Liver (tissue), 9 donors: ENCODE data around the gene HID1. TPM values are rescaled to one million over a fixed set of nuclear protein-coding genes. Genes with fewer than 3 reads are reported as not detected.

Experiments used
- DNase-seq: peaks from one replicate; pipeline ENCODE4 v3.0.0-alpha.2; 2017; ENCODE audit warnings: low spot score
- H3K27ac ChIP-seq, 2 donors: one replicate each; pipeline ENCODE4 v1.7.0; 2013; ENCODE audit warnings: inconsistent platforms in 2 of 2, low read length in 2 of 2, control low read depth in 1 of 2, low read depth in 1 of 2, mild to moderate bottlenecking in 1 of 2
- H3K27me3 ChIP-seq, 4 donors: one replicate each; pipeline versions ENCODE4 v1.6.1 to v1.7.0; 2013; ENCODE audit warnings: low read length in 3 of 4, inconsistent platforms in 1 of 4, mild to moderate bottlenecking in 1 of 4, moderate library complexity in 1 of 4; ENCODE audit not compliant: control insufficient read depth in 4 of 4, insufficient read depth in 4 of 4
- H3K36me3 ChIP-seq, 4 donors: one replicate each; pipeline versions ENCODE4 v1.6.1 to v1.7.0; 2013; ENCODE audit warnings: low read length in 3 of 4, mild to moderate bottlenecking in 3 of 4, low read depth in 1 of 4, moderate library complexity in 1 of 4; ENCODE audit not compliant: control insufficient read depth in 4 of 4, insufficient read depth in 3 of 4
- H3K4me1 ChIP-seq, 4 donors: one replicate each; pipeline versions ENCODE4 v1.6.1 to v1.7.0; 2013; ENCODE audit warnings: low read length in 3 of 4, mild to moderate bottlenecking in 3 of 4, moderate library complexity in 1 of 4; ENCODE audit not compliant: control insufficient read depth in 4 of 4, insufficient read depth in 4 of 4
- H3K4me3 ChIP-seq, 3 donors: one replicate each; pipeline versions ENCODE4 v1.6.1 to v1.7.0; 2013; ENCODE audit warnings: low read length in 3 of 3, control low read depth in 1 of 3, low read depth in 1 of 3, mild to moderate bottlenecking in 1 of 3
- H3K9ac ChIP-seq, 2 donors: one replicate each; pipeline ENCODE4 v1.7.0; 2013; ENCODE audit warnings: low read length in 2 of 2, mild to moderate bottlenecking in 2 of 2, moderate library complexity in 2 of 2, control low read depth in 1 of 2, low read depth in 1 of 2
- H3K9me3 ChIP-seq, 4 donors: one replicate each; pipeline versions ENCODE4 v1.6.1 to v1.7.0; 2013; ENCODE audit warnings: low read length in 3 of 4; ENCODE audit not compliant: control insufficient read depth in 4 of 4
- CTCF ChIP-seq: fragments of 150-350 bp; IDR thresholded peaks from 2 replicates; pipeline ENCODE4 v1.5.1; 2017; ENCODE audit warnings: improper control_type of control experiment, low read depth, low read length; ENCODE audit not compliant: missing input control
- EGR1 ChIP-seq, 2 donors: IDR thresholded peaks; 2 replicates each; pipeline ENCODE4 v1.6.1; 2016 to 2018; ENCODE audit warnings: antibody characterized with exemption in 2 of 2, low read depth in 2 of 2
- FOXA1 ChIP-seq: IDR thresholded peaks from 2 replicates; pipeline ENCODE4 v1.6.1; 2016; ENCODE audit warnings: antibody characterized with exemption
- FOXA2 ChIP-seq: IDR thresholded peaks from 2 replicates; pipeline ENCODE4 v1.6.1; 2016; ENCODE audit warnings: antibody characterized with exemption
- GABPA ChIP-seq, 2 donors: IDR thresholded peaks in 1 of 2; conservative IDR thresholded peaks in 1 of 2; 2 replicates each; pipeline ENCODE4 v1.6.1; 2016; ENCODE audit warnings: antibody characterized with exemption in 2 of 2, mild to moderate bottlenecking in 1 of 2, moderate library complexity in 1 of 2
- HNF4A ChIP-seq, 2 donors: conservative IDR thresholded peaks; 2 replicates each; pipeline ENCODE4 v1.6.1; 2016; ENCODE audit warnings: antibody characterized with exemption in 2 of 2, mild to moderate bottlenecking in 2 of 2
- HNF4G ChIP-seq: IDR thresholded peaks from 2 replicates; pipeline ENCODE4 v1.6.1; 2016; ENCODE audit warnings: antibody characterized with exemption
- JUND ChIP-seq, 2 donors: IDR thresholded peaks; 2 replicates each; pipeline ENCODE4 v1.6.1; 2016; ENCODE audit warnings: antibody characterized with exemption in 2 of 2
- MAX ChIP-seq: IDR thresholded peaks from 2 replicates; pipeline ENCODE4 v1.6.1; 2016; ENCODE audit warnings: antibody characterized with exemption
- NR2F2 ChIP-seq: IDR thresholded peaks from 2 replicates; pipeline ENCODE4 v1.6.1; 2016; ENCODE audit warnings: antibody characterized with exemption
- RAD21 ChIP-seq, 2 donors: IDR thresholded peaks; 2 replicates each; pipeline ENCODE4 v1.6.1; 2016; ENCODE audit warnings: antibody characterized with exemption in 2 of 2, mild to moderate bottlenecking in 2 of 2
- RXRA ChIP-seq, 2 donors: IDR thresholded peaks; 2 replicates each; pipeline ENCODE4 v1.6.1; 2017 to 2018; ENCODE audit warnings: antibody characterized with exemption in 2 of 2, mild to moderate bottlenecking in 1 of 2
- SP1 ChIP-seq: IDR thresholded peaks from 2 replicates; pipeline ENCODE4 v1.6.1; 2018; ENCODE audit warnings: antibody characterized with exemption, mild to moderate bottlenecking
- TAF1 ChIP-seq: conservative IDR thresholded peaks from 2 replicates; pipeline ENCODE4 v1.6.1; 2016; ENCODE audit warnings: antibody characterized with exemption, mild to moderate bottlenecking
- YY1 ChIP-seq: IDR thresholded peaks from 2 replicates; pipeline ENCODE4 v1.6.1; 2016; ENCODE audit warnings: antibody characterized with exemption, mild to moderate bottlenecking
- WGBS: extraction: QIAGEN DNeasy Blood & Tissue Kit; methylation state at CpG from one replicate; pipeline ENCODE4 v1.1.7; 2013; 5-methylcytosine and 5-hydroxymethylcytosine counted together
- polyA plus RNA-seq, 2 donors: library from polyadenylated mRNA; stranded (reverse) in 1 of 2; unstranded in 1 of 2; fragments of 200-250 nt in 1 of 2; fragments of >200 nt in 1 of 2; fragmentation: Nextera tagmentation in 1 of 2; extraction: Ambion mirVana in 1 of 2; gene quantifications; one replicate each; pipeline versions ENCODE4 v1.2.1 to v1.2.3, GENCODE V29; 2013 to 2015
- total RNA-seq, 2 donors: library from RNA; depleted of rRNA; stranded (reverse); fragments of >200 nt; gene quantifications; one replicate each; pipeline ENCODE4 v1.2.3, GENCODE V29; 2014
- TF ChIP-seq, protein P1 (sequence below): IDR thresholded peaks from 2 replicates; pipeline ENCODE4 v1.6.1; 2016; ENCODE audit warnings: antibody characterized with exemption
- TF ChIP-seq, protein P2 (sequence below): IDR thresholded peaks from 2 replicates; pipeline ENCODE4 v1.6.1; 2016; ENCODE audit warnings: antibody characterized with exemption
- TF ChIP-seq, protein P3 (sequence below): IDR thresholded peaks from 2 replicates; pipeline ENCODE4 v1.6.1; 2016; ENCODE audit warnings: antibody characterized with exemption, mild to moderate bottlenecking
- donor health status: healthy.
- donor health status: healthy.
- donor health status: healthy.
- donor health status: healthy.
- donor health status: healthy.

The HID1 gene
- total and polyA plus RNA-seq, 4 donors: 2.7 to 6.2 (median 3.7) TPM

- no peak for DNase-seq
- TF ChIP-seq GABPA (IDR thresholded peaks at IDR 0.05 in 1 of 2, conservative IDR thresholded peaks at IDR 0.05 in 1 of 2): no peak
- TF ChIP-seq, protein P1, sequence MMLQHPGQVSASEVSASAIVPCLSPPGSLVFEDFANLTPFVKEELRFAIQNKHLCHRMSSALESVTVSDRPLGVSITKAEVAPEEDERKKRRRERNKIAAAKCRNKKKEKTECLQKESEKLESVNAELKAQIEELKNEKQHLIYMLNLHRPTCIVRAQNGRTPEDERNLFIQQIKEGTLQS: no peak
- TF ChIP-seq TAF1: no peak
- TF ChIP-seq, protein P2, sequence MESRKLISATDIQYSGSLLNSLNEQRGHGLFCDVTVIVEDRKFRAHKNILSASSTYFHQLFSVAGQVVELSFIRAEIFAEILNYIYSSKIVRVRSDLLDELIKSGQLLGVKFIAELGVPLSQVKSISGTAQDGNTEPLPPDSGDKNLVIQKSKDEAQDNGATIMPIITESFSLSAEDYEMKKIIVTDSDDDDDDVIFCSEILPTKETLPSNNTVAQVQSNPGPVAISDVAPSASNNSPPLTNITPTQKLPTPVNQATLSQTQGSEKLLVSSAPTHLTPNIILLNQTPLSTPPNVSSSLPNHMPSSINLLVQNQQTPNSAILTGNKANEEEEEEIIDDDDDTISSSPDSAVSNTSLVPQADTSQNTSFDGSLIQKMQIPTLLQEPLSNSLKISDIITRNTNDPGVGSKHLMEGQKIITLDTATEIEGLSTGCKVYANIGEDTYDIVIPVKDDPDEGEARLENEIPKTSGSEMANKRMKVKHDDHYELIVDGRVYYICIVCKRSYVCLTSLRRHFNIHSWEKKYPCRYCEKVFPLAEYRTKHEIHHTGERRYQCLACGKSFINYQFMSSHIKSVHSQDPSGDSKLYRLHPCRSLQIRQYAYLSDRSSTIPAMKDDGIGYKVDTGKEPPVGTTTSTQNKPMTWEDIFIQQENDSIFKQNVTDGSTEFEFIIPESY: no peak
- no peak for TF ChIP-seq CTCF
- TF ChIP-seq RAD21 (IDR thresholded peaks at IDR 0.05): no peak
- TF ChIP-seq, protein P3, sequence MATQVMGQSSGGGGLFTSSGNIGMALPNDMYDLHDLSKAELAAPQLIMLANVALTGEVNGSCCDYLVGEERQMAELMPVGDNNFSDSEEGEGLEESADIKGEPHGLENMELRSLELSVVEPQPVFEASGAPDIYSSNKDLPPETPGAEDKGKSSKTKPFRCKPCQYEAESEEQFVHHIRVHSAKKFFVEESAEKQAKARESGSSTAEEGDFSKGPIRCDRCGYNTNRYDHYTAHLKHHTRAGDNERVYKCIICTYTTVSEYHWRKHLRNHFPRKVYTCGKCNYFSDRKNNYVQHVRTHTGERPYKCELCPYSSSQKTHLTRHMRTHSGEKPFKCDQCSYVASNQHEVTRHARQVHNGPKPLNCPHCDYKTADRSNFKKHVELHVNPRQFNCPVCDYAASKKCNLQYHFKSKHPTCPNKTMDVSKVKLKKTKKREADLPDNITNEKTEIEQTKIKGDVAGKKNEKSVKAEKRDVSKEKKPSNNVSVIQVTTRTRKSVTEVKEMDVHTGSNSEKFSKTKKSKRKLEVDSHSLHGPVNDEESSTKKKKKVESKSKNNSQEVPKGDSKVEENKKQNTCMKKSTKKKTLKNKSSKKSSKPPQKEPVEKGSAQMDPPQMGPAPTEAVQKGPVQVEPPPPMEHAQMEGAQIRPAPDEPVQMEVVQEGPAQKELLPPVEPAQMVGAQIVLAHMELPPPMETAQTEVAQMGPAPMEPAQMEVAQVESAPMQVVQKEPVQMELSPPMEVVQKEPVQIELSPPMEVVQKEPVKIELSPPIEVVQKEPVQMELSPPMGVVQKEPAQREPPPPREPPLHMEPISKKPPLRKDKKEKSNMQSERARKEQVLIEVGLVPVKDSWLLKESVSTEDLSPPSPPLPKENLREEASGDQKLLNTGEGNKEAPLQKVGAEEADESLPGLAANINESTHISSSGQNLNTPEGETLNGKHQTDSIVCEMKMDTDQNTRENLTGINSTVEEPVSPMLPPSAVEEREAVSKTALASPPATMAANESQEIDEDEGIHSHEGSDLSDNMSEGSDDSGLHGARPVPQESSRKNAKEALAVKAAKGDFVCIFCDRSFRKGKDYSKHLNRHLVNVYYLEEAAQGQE: no peak
- no peak for TF ChIP-seq NR2F2
- Histone ChIP-seq H3K9ac (no peak overlapping the region), H3K4me1 (peaks cover 0 to 7% (median 2%) of the 10 kb centered on the region in 4 donors), H3K4me3 (no peak overlapping the region), H3K36me3 (no peaks in the 10 kb centered on the region), H3K27ac (no peak overlapping the region), H3K9me3 (no peaks in the 10 kb centered on the region), H3K27me3 (peaks cover 2 to 14% (median 4%) of the 10 kb centered on the region in 4 donors)
- WGBS: 64% methylated on average over 3 of the region's 3 CpGs
Observed at GRCh38 chr17:74935048-74935447, 37.5 kb downstream of the HID1 start.

GRCh38 chr17:74930535-74931036 is 42.0 kb downstream of the HID1 start:
- Histone ChIP-seq H3K9ac (no peak overlapping the region), H3K9me3 (no peaks in the 10 kb centered on the region), H3K27me3 (peaks cover 0 to 8% (median 4%) of the 10 kb centered on the region in 4 donors), H3K36me3 (no peaks in the 10 kb centered on the region), H3K27ac (no peak overlapping the region), H3K4me3 (no peak overlapping the region), H3K4me1 (peaks cover 0 to 3% (median under 1%) of the 10 kb centered on the region in 4 donors)
- 90% methylated on average over 24 of the region's 24 CpGs for WGBS
- TF ChIP-seq, protein P2: no peak
- TF ChIP-seq MAX (no peak), HNF4A (conservative IDR thresholded peaks at IDR 0.05) (no peak), YY1 (no peak), NR2F2 (no peak), GABPA (IDR thresholded peaks at IDR 0.05 in 1 of 2, conservative IDR thresholded peaks at IDR 0.05 in 1 of 2) (no peak), HNF4G (no peak), FOXA1 (no peak), FOXA2 (no peak), SP1 (no peak), EGR1 (IDR thresholded peaks at IDR 0.05; ENCODE audit: low read depth in 2 of 2) (no peak), JUND (IDR thresholded peaks at IDR 0.05) (no peak), RXRA (IDR thresholded peaks at IDR 0.05) (no peak)
- TF ChIP-seq, protein P1: no peak
- no peak for DNase-seq
